Stimulated activated CD8-positive, alpha-beta memory T cell treated with anti-CD3 and anti-CD28 coated beads, Interleukin-12 subunit alpha, Interleukin-12 subunit beta, amount 100 ng/mL, for 24 hours (primary cell): ENCODE data around the gene SCAMP3.
A peak's percentile ranks its signal among the peaks of the same experiment; 100 is the strongest.
"Not testable (repeated sequence)": the region's sequence is repeated elsewhere in the genome, so short reads cannot be mapped to it uniquely, and the experiment has no call there.

ENCODE experiments used
- DNase-seq: peaks from one replicate; pipeline ENCODE4 v3.0.0-alpha.2; 2020; ENCODE audit errors: extremely low read depth

The SCAMP3 gene

DNA sequence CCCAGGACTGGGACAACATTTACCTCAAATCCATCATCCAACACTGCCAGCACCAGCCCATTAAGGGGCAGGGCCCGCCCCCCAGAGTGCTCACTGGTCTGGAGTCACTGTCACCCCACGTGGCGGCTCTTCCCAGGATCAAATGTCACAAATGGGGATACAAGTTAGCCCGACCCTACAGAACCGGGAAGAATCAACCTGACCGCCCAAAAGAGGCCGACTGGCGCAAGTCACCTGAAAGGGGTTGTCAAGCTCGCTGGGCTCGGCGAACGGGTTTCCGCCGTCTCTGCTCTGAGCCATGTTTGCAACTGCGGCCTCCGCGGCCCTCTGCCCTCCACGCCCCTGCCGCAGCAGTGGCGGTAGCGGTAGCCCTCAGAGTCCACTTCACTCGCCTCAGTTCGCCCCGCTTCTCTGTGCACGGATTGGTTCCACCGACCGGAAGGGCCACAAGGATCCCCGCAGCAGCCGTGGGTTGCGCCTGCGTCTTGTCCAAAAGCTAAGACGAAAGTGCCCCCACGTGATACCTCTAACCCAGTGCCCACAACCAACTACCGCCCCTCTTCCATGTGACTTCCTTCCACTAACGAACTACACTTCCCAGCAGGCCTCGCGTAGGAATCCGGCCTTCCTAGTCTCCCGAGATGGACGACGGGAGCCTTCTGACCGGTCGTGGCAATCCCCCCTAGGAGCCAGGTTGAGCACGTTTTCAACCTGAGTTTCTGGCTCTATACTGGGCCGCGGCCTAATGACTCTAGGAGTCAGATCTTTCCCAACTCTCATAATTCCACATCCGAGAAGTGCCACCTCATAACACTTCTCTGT is at the start of gene SCAMP3:
SCAMP3 (minus strand) TSS at position 509 of the 822 bp plus-strand sequence; CDS start at position 300, 209 bp downstream.
- peak; percentile 76 for DNase-seq

DNA sequence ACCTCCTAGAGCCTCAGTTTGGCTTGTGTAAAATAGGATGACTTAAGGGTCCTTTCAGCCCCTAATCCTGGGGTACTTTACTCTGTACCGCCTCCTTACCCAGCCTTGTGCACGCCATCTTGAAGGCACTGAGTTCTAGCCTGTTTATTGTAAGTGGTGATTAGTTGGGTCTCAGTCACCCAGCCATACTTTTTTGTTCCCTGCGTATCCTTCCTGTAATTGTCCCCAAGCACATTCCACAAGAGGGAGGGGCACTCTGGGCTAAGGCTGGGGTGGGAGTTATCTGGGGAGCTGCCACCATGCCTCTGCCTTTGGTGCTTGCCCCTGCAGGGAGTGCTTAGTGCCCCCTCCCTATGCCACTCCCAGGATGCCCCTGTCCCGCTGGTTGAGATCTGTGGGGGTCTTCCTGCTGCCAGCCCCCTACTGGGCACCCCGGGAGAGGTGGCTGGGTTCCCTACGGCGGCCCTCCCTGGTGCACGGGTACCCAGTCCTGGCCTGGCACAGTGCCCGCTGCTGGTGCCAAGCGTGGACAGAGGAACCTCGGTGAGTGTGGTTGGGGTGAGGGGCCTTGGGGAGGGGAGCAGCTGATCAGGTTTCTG is 47.4 kb upstream of the SCAMP3 start:
- no peak for DNase-seq

DNA sequence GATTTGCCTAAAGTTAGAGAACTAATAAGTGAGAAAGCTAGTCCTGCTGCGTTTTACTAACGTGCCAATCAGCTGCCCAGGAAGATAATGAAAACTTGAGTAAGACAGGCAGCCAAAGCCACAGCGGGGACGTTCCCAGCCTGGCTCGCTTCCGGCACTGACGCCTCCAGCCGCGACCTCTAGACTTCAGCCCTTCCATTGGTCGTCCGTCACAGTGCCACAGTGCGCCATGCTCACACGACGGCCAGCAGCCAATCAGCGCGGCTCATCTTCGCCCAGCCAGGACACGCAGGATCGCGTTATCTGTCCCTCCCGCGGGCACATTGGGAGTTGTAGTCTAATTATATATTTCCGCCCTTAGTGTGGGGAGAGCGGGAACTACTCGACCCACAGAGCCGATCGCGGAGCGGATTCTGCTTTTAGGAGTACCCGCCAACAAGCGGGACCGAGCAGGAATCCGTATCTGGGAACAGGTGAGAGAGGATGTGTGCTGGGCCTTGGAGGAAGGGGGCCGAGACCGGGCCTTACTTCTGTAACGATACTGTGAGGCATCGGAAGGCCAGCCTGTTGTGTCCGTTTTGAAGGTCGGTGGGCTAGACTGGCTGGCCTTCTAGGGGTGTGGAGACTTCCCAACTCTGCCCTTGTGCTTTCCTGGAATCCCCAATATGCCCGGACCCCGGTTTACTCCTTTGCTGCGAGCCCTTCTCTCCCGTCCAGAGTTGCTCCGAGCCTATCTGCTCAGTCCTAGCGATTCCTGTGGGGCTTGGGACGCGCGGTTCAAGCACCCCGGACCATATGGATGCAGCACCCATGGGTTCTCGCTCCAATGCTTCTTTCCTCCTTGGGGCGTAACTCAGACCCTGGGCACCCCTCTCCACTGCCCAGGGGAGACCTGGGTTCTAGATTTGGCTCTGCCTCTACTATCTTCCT is 46.6 kb upstream of the SCAMP3 start, which contains the start of gene FDPS:
FDPS (plus strand) TSS at position 374 of the 930 bp plus-strand sequence. CDS start 924 bp downstream, outside the sequence.
- DNase-seq: peak; percentile 92

DNA sequence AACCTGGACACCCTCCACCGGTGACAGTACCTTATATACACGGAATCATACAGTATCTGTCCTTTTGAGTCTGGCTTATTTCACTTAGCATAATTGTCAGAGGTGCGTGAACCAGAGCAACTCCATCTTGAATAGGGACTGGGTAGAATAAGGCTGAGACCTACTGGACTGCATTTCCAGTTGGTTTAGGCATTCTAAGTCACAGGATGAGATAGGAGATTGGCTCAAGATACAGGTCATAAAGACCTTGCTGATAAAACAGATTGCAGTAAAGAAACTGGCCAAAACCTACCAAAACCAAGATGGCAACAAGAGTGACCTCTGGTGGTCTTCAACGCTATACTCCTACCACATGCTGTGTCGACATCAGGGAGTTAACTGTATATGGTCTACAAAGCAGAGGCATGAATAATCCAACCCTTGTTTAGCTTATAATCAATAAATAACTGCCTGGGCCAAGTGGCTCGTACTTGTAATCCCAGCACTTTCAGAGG is 45.1 kb upstream of the SCAMP3 start:
- no peak for DNase-seq

DNA sequence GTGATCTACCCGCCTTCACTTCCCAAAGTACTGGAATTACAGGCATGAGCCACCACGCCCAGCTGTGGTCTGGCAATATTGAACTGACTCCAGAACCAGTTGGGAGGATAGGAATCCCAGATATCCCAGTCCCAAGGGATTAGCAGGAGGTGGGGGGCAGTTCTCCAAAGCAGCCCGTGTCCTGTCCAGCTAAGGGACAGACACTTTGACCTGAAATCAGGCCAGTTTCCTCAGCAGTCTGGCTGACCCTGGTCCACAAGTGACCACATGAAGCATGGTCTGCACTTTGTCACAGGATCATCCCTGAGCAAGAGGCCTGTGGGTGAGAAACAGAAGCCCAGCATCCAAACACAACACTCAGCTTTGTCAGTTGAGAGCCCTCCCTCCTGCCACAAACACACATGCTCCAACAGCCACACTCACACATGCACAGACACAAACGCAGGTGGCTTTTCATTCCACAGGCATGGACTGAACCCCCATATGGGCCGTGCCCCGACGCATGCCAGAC is 43.8 kb upstream of the SCAMP3 start:
- DNase-seq: no peak

DNA sequence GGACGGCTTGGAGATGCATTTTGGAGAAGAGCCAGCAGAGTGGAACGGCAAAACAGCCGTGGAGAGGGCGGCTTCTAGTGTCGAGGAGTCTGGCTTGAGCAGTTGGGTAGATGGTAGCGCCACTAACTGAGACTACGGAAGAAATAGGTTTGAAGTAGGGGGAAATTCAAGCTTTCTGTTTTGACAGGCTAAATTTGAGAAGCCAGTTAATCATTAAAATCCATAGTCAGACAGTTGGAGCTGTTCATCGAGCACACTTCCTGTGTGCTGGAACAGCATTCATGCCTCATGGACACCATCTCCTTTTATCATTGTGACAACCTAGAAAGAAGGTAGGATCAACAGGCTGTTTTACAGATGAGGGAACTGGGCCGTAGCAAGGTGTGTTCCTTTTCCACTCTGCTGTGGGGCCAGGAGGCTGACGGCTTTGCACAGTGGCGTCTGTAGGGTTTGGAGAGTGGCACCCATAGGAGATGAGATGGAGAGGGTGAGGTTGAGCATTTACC is 42.5 kb upstream of the SCAMP3 start:
- DNase-seq: no peak

DNA sequence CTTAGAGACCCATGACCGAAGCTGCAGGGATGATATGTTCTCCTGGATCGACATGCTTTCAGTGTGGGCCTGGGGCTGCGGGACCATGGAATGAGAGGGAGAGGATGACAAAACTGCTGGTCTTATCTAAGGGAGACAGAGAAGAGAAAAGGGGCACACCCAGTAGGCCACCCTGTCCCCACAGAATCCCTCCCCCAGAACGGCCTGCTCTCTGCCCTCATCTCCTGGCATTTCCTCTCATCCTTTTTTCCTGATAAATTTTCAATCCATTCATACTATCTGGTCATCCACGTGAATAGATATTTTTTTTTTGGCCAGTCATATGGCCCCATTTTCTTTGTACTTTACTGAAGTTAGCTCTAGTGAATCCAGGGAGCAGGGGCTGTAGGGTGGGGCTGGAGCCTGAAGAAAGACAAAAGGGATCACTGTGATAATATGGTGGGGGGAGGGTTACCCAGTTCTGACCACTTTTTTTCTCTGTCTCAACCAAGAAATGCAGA is 39.2 kb upstream of the SCAMP3 start, which contains the start of gene PKLR:
PKLR (minus strand) TSS at position 97 of the 500 bp plus-strand sequence; CDS start at position 54, 43 bp downstream.
- no peak for DNase-seq

DNA sequence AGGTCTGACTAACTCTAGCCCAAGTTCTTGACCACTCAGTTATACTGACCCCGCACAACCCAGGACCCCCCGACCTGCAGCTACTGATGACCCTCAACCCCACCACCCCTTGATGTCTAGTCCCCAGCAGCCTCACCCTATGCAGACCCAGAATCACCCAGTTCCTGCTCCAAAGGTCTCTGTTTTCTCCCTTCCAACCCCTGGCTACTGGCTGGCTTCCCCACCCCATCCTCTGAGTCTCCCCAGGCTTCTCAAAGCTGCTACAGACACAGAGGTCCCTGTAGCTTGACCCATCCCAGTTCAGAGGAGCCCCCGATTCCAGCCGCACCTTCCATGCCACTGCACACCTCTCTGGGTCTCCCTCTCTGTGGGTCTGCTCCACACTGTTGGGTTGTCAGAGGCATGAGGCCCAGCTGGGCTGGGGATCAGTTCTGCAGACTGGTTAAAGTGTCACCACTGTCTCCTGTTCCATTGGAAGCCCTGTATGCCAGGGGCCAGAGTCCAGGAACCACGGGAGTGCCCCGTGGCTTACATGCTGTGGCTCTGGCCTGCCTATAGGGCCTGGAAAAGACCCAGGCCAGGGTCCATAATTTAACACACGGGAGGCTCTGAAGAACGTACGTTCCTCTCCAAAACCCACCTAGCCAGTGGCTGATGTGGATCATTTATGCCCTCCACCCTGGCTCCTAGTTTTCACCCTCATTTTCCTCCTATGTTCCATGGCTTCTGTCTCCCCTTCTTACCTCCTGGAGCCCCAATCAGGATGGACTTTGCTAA is 38.6 kb upstream of the SCAMP3 start:
- DNase-seq: no peak

DNA sequence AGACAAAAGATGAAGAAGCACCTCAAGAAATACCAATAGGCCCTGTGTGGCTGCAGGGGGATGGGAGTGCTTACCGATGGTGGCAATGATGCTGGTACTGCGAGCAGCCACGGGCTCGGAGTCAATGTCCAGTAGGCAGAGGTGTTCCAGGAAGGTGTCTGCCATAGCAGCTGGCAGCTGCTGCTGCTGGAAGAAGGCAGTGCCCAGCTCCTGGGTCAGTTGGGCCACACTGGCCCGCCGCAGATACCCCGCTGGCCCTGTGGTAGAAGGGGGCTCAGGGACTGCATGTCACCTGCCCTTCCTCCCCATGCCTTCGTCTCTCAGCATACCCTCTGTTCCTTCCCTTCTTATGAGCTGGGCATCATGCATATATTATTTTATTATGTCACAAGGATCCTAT is 37.9 kb upstream of the SCAMP3 start:
- no peak for DNase-seq

DNA sequence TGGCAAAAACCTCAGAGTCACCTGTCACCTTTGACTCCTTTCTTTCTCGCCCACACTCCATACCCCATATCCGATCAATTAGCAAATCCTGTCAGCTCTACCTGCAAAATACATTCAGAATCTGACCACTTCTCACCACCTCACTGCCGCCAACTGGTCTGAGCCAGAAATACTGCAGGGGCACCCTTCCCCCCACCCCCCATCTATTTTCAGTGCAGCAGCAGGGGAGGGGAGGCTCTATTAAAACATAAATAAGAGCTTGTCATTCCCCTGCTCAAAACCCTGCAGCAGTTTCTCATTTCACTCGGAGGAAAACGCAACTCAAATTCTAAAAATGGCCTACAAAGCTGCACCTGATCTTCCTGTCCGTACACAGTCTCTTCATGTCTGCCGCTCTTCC is 35.2 kb upstream of the SCAMP3 start:
- no peak for DNase-seq

DNA sequence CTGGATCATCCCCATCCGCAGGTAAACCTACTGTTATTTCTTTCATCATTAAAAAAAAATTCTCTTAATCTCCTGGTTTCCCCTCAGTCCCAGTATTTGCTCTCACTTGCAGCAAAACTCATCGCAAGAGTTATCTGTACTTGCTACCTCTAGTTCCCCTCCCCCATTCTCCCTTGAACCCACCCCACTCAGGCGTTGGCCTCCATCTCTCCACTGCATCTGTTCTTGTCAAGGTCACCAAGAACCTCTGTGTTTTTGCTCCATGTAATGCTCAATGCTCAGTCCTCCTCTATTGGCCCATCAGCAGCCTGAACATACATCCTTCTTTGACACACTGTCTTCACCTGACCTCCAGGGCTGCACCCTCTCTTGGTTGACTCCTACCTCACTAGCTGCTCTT is 34.5 kb upstream of the SCAMP3 start:
- DNase-seq: no peak

DNA sequence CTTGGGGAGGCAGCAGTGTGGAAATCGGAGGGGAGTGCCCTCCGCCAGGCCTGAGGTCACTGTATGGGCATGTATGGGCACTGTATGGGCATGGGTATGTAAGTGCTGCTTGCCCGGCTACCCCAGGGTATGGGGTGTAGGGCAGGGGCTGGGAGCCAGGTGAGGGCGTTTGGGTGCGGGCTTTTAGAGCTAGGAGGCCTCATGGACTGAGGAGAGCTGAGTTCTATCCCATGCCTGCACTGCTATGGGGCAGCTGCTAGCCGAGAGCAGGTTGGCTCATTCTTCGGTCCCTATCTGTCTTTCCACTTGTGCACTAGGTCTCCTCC is 33.7 kb upstream of the SCAMP3 start:
- DNase-seq: no peak

DNA sequence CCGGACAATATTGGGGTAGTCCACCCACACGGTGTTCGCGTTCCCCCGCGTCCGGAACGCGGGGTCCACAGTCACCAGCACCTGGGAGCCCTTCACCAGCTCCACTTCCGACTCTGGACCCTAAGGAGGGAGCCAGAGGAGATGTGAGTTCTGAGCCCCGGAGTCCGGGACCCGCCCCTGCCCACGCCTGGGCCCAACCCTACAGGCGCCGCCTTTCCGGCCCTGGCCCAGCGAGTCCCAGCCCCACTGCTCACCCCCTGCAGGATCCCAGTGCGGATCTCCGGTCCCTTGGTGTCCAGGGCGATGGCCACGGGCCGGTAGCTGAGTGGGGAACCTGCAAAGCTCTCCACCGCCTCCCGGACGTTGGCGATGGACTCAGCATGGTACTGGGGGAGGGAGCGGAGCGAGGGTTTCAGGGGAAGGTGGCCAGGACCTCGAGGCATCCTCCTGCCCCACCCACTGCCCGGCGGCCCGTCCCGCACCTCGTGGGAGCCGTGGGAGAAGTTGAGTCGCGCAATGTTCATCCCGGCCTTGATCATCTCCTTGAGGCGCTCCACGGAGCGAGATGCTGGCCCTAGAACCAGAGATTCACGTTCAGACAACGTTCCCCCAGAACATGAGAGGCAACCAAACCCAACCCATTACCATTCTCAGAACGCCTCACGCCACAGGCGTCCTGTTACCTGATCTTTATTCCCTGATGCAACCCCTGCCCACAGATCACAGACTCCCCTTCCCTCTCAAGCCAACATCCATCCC is 33.2 kb upstream of the SCAMP3 start:
- no peak for DNase-seq

DNA sequence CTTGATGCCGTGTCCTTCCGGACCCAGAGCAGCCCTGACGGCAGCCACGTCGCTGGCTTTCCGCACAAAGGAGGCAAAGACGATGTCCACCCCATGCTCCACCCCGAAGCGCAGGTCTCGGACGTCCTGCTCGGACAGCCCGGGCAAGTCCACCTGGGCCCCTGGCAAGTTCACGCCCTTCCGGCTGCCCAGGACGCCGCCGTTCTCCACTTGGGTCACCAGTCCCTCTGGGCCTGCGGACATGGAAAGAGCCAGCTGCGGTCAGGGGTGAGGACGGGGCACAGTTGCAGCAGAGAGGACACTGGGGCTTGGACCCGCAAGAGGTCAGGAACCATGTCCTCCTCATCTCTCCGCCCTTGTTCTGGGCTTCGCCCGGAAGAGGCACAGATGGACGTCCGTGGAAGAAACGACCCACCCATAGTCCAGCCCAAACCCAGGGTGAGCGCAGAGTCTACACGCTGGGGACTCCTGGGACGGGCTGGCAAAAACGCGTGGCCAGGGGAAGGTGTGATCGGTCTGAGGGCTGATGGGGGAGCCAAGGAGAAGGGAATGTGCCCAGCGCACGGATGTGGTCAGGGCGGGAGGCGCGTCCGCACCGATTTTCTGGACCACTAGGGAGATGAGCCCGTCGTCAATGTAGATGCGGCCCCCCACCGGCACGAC is 32.5 kb upstream of the SCAMP3 start:
- no peak for DNase-seq

DNA sequence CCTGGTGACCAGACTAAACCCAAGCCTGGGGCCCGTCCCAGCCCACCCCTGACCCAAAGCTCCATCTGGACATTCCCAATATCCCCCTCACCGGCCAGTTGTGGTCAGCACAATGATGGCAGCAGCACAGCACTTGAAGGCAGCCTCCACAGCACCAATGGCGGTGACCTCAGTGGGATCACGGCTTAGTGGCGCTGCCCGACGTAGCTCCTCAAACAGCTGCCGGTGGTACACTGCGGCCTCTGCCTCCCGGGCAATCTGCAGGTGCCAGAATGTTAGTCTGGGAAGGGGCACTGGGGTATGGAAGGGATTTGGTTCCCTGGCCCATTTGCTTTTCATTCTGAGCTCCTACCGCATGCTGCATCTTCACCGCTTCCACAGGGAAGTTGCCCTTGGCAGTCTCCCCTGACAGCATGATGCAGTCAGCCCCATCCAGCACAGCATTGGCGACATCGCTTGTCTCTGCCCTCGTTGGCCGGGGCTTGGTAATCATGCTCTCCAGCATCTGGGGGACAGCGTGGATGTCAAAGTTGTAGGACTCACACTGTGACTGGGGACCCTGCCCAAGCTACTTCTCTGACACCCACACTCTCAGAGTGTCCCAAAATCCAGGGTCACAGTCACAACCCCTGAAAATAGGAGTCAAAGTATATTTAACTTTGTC is 31.1 kb upstream of the SCAMP3 start:
- DNase-seq: no peak

DNA sequence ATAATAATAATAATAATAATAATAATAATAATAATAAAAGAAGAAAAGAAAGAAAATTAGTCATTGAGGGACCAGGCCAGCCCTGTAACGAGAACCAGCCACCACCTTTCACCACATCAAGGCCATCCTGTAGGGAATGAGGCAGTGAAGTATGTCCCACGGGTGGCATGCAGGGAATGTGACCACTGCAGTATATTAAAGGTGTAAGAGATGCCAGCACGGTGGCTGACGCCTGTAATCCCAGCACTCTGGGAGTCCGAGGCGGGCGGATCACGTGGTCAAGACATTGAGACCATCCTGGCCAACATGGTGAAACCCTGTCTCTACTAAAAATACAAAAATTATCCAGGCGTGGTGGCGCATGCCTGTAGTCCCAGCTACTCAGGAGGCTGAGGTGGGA is 28.8 kb upstream of the SCAMP3 start:
- not testable (repeated sequence) for DNase-seq

DNA sequence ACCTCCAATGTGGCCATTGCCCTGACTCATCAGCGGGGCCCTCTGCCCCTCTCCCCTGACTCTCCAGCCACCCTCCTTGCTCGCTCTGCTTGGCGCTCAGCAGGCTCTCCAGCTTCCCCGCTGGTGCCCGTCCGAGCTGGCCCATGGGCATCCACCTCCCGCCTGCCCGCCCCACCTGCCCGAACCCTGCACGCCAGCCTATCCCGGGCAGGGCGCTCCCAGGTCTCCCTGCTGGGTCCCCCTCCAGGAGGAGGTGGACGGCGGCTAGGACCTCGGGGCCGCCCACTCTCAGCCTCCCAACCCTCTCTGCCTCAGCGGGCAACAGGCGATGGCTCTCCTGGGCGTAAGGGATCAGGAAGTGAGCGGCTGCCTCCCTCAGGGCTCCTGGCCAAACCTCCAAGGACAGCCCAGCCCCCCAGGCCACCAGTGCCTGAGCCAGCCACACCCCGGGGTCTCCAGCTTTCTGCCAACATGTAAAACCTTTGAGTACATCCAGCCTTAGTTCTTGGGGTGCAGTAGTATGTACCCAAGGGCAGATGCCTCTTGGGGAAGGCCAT is 25.9 kb upstream of the SCAMP3 start:
- DNase-seq: no peak

DNA sequence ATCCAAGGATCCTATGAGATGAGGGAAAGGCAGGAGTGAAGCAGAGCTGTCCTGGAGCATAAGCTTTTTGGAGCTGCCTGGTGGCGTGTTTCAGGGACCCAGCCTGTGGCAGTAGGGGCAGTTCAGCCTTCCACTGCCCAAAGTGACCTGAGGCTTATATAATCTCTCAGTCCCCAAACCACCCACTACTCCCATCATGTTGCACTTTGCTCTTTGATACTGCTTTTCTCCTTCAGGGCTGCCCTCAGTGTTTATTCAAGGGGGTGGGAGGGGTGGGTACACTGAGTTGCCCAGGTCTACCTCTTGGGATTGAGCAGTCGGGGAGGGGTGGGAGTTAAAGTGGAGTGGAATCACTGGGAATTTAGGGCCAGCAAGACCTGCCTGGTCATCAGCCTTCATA is 24.4 kb upstream of the SCAMP3 start:
- no peak for DNase-seq
